ENCODE data around the gene OPHN1.

The OPHN1 gene

GRCh38 chrX:68234171-68234910, 199.0 kb downstream of the OPHN1 start:
- no peak for TF ChIP-seq CTCF (IDR thresholded peaks at IDR 0.05)

DNA sequence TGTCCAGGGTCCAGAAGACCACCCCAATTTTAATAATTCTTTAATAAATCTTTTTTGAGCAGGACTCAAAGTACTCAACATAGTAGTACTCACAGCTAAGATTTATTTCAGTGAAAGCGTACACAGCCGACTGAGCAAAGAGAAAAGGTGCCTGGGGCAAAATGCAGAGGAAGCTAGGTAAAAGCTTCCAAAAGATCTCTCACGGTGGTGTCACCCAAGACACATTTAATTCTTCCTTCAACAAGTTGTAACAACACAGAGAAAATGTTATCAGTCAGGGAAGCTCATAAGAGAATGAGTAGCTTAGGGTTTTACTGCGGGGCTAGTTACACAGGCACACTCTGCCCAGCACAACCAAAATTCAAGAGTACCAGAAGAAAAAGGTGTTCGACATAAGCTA, 201.1 kb downstream of the OPHN1 start:
- no peak for TF ChIP-seq CTCF (IDR thresholded peaks at IDR 0.05)

DNA sequence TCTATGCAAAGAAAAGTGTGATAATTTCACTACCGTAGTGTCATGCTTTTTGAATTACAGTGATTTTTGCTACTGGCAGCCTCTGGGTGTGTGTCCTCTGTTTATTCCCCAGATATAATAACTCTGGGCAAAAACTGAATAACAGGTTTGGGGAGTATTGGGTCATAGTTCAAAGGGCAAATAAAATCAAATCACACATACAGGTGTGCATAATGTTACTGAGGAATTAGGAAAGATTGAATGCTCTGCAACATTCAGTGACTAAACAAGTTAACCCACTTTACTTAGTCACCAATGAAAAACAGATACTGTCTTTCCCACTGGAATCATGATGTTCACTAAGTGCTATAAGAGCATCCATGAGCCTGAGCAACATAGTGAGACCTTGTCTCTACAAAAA, 224.3 kb downstream of the OPHN1 start:
- no peak for TF ChIP-seq CTCF (IDR thresholded peaks at IDR 0.05)

DNA sequence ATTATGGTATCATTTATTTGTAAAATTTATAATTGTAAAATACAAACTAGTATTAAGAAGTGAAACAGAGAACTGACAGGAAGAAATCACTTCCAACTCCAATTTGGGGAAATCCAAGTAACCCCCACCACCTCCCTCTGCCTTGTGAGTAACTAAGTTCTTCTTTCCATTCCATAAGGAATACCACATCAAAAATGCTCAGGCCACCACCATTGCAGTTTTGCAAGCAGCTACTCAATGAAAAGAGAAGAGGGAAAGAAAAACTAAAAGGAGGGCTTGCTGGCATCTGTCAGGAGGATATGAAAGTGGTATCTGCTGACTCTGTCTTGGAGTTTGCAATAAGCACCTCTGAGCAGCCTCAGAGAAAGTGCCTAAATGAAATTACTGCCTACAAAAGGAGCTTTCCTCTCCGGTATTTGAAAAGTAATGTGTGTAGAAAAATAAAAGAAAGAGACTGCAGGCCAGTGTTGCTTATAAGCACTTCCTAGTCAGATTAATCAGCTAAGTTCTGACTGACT, 228.7 kb downstream of the OPHN1 start:
- no peak for TF ChIP-seq CTCF (IDR thresholded peaks at IDR 0.05)

DNA sequence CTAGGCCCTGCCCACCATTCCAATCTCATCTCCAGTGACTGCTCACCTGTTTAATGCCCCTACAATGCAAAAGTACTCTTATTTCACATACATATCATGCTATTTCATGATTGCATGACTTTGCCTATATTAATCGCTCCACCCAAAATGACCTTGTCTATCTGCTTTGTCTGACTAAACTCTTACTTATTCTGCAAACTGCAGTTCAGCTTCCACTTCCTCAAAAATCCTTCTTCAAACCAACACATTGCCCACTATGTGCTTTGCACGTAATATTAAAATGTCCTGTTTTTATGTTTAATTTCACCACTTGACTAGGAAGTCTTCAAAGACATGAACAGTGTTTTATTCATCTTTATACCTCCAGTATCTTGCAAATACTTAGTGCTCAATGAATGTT, 229.6 kb downstream of the OPHN1 start:
- TF ChIP-seq CTCF (IDR thresholded peaks at IDR 0.05), result no peak

DNA sequence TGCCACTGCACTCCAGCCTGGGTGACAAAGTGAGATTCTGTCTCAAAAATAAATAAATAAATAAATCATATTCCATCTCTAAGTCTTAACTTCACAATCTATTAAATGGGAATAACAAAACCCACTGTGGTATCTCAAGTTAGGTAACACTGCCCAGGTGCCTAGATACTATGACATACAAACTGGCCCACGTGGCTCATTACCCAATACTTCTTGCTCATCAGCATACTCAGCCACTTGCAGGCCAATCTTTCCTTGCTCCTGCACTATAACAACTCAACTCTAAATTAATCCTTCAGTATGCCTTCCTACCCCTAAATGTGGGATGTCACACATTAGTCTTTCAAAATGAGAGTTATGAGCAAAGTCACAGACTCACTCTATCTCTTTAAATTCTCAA, 230.1 kb downstream of the OPHN1 start:
- no peak for TF ChIP-seq CTCF (IDR thresholded peaks at IDR 0.05)

DNA sequence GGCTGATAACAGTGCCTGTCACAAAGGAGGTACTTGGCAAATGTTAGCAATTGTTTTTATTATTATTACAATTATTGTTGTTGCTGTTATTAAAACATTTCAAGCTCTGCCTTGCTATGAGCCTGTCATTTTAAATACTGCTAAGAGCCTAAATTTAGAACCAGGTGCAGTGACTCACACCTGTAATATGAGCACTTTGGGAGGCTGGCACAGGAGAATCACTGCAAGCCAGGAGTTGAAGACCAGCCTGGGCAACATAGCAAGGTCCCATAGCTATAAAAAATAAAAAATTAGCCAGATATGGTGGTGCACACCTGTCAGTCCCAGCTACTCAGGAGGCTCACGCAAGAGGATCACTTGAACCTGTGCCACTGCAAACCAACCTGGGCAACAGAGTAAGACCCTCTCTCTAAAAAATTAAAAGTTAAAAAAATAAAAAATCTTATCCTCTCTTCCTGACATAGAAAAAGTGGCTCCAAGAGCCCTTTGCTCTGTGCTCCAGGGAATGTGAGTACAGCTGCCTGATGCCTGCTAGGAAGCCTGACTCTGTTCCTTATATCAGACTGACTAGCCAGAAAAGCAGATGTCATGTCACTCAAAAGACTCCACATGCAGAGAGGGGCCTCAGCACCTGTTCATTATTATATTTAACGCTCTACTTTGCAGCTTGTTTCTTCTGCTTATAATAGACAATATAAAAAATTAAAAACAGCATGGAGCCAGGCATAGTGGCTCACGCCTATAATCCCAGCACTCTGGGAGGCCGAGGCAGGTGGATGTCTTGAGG, 234.0 kb downstream of the OPHN1 start:
- TF ChIP-seq CTCF (IDR thresholded peaks at IDR 0.05), result no peak
